Measurements from ENCODE around the gene BCL2.
"Not testable (repeated sequence)": the region's sequence is repeated elsewhere in the genome, so short reads cannot be mapped to it uniquely, and the experiment has no call there.

Gene BCL2

DNA sequence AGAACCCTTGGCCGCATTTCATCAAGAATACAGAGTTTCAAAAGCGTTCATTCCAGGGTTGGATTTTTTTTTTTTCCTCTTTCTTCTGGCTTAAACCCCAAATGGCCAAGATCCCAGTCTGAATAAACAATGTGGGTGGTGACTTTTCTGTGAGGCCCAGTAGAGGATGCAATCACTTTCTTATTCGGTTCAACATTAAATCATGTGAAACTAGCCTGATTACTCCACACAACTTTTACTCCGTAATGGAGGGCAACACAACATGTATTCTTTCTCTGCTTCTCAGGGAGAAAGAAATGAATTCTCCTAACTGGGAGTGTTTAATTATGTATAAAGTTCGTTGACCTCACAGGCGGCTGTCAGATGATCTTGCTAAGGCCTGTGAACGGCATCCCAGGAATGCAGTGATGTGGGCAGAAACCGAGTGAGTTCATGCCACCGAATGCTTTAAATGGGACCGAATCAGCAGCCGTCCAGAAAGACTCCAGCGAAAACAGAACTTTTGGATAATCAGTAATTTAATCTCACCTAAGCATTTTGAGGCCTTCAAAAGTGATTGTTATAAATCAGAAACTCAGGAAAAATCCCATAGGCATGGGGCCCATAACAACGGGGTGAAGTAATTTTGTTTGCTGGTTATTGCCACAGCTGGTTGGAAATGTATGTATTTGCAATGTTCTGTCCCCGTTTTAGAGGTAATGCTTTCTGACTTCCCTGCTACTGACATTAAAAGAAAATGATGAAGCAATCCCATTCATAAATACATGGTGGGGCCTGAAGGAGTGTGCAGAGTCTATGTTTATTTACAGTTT is 81.5 kb downstream of the BCL2 start:
- peaks cover 2% of the 10 kb centered on the region for H3K27me3 Mint-ChIP-seq (ENCODE audit: low read depth, poor library complexity)
- H3K36me3 Mint-ChIP-seq (ENCODE audit: low read depth): peaks cover 35% of the 10 kb centered on the region
- peak overlapping the region; percentile 93 for H3K27ac Mint-ChIP-seq
- H3K4me3 Mint-ChIP-seq: peak overlapping the region; percentile 23
- peaks cover 16% of the 10 kb centered on the region for H3K9me3 Mint-ChIP-seq
- peaks cover 53% of the 10 kb centered on the region for H3K4me1 Mint-ChIP-seq
- TF ChIP-seq, protein P1, sequence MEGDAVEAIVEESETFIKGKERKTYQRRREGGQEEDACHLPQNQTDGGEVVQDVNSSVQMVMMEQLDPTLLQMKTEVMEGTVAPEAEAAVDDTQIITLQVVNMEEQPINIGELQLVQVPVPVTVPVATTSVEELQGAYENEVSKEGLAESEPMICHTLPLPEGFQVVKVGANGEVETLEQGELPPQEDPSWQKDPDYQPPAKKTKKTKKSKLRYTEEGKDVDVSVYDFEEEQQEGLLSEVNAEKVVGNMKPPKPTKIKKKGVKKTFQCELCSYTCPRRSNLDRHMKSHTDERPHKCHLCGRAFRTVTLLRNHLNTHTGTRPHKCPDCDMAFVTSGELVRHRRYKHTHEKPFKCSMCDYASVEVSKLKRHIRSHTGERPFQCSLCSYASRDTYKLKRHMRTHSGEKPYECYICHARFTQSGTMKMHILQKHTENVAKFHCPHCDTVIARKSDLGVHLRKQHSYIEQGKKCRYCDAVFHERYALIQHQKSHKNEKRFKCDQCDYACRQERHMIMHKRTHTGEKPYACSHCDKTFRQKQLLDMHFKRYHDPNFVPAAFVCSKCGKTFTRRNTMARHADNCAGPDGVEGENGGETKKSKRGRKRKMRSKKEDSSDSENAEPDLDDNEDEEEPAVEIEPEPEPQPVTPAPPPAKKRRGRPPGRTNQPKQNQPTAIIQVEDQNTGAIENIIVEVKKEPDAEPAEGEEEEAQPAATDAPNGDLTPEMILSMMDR (IDR thresholded peaks at IDR 0.05): no peak
- DNase-seq: peak; percentile 54

DNA sequence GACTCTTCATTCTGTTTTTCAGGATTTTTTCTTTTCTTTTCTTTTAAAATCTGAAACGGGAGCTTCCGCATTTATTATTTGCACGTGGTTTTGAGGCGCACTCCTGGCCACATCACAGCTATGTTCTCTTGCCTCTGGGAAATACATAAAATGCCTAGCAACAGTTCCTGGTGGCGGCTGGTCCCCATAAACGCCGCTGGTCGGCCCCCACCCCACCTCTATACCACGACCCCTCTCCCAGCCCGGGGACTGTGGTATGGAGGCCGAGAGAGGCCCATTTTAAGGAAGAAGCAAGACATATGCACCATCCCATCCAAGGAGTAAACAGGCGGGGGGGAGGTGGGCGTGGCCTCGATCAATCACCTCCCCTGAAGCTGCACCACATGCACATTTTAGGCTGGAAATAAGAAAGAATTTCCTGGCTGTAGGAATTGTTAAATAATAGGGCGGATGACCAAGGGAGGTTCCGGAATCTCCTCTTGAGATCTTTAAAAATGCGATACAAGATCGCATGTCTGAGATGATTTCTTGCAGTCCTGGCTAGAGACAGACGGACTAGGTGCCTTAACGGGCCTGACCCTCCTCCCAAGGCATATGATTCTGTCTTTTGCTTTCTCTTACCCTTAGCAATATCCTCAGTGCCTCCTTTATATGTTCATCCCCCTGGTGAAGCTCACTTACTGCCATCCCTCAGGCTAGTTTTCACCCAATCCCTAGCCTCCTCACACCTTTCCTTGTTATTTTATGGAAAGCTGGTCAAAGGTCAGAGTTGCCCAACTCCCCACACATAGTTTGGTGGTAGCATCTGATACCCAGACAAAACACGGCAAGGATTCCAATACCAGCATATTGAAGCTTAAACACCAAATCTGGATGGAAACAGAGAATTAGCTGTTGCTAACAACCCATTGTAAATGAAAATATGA is 82.4 kb downstream of the BCL2 start:
- peaks cover 47% of the 10 kb centered on the region for H3K4me1 Mint-ChIP-seq
- peaks cover 35% of the 10 kb centered on the region for H3K36me3 Mint-ChIP-seq (ENCODE audit: low read depth)
- no peak for DNase-seq
- H3K27ac Mint-ChIP-seq: peak overlapping the region; percentile 93
- H3K4me3 Mint-ChIP-seq: no peak overlapping the region
- TF ChIP-seq, protein P1 (IDR thresholded peaks at IDR 0.05): no peak
- H3K27me3 Mint-ChIP-seq (ENCODE audit: low read depth, poor library complexity): peaks cover 2% of the 10 kb centered on the region
- peaks cover 16% of the 10 kb centered on the region for H3K9me3 Mint-ChIP-seq

DNA sequence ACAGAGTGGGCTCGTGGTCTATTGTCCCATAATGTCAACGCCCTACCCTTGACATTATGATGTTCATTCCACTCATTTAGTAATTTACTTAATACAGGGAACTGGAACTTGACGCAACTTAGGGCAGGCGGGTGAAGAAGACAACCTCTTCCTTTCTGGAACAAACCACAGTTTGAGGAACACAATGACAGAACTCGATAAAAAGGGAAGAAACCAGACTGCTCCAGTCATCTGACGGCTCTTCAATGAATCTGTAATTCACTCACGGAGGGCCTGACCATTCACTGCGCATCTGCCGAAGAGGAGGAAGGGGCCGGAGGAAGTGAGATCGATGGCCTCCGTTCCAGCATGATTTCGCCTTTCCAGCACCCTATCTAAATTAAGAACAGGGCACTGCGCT is 83.2 kb downstream of the BCL2 start:
- H3K36me3 Mint-ChIP-seq (ENCODE audit: low read depth): peaks cover 28% of the 10 kb centered on the region
- no peak overlapping the region for H3K27ac Mint-ChIP-seq
- no peak for DNase-seq
- no peak overlapping the region for H3K4me3 Mint-ChIP-seq
- peaks cover 16% of the 10 kb centered on the region for H3K9me3 Mint-ChIP-seq
- H3K27me3 Mint-ChIP-seq (ENCODE audit: low read depth, poor library complexity): peaks cover 2% of the 10 kb centered on the region
- TF ChIP-seq, protein P1 (IDR thresholded peaks at IDR 0.05): no peak
- H3K4me1 Mint-ChIP-seq: peaks cover 39% of the 10 kb centered on the region

DNA sequence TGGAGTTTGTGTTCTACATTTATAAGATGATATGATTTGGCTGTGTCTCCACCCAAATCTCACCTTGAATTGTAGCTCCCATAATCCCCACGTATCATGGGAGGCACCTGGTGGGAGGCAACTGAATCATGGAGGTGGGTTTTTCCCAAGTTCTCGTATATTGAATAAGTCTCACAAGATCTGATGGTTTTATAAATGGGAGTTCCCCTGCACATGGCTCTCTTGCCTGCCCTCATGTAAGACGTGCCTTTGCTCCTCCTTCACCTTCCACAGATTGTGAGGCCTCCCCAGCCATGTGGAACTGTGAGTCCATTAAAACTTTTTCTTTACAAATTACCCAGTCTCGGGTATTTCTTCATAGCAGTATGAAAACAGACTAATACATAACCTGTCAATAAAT is 83.6 kb downstream of the BCL2 start:
- Mint-ChIP-seq H3K36me3 (ENCODE audit: low read depth) (peaks cover 28% of the 10 kb centered on the region), H3K9me3 (peaks cover 16% of the 10 kb centered on the region), H3K4me1 (peaks cover 37% of the 10 kb centered on the region)
- not testable (repeated sequence) for DNase-seq; H3K27ac Mint-ChIP-seq; H3K27me3 Mint-ChIP-seq (ENCODE audit: low read depth, poor library complexity); H3K4me3 Mint-ChIP-seq

DNA sequence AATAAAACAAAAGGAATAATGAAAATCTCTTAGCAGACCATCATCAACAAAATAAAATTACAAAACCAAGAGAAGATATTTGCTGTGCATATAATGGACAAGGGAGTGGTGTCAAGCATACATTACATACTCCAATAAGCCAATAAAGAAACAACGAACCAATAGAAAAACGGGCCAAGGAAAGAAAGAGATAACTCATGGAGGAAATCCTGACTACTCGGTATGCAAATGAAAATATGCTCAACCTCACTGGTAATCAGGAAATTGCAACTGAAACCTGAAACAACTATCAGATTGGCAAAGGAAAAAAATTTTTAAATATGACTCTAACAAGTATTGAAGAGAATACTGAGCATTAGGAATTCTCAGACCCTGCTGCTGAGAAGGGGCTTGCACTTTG is 84.7 kb downstream of the BCL2 start:
- Mint-ChIP-seq H3K9me3 (peaks cover 16% of the 10 kb centered on the region), H3K4me3 (no peak overlapping the region), H3K4me1 (peaks cover 33% of the 10 kb centered on the region), H3K27me3 (ENCODE audit: low read depth, poor library complexity) (peaks cover 2% of the 10 kb centered on the region), H3K27ac (no peak overlapping the region), H3K36me3 (ENCODE audit: low read depth) (peaks cover 28% of the 10 kb centered on the region)
- TF ChIP-seq, protein P1 (IDR thresholded peaks at IDR 0.05): no peak
- DNase-seq: no peak

DNA sequence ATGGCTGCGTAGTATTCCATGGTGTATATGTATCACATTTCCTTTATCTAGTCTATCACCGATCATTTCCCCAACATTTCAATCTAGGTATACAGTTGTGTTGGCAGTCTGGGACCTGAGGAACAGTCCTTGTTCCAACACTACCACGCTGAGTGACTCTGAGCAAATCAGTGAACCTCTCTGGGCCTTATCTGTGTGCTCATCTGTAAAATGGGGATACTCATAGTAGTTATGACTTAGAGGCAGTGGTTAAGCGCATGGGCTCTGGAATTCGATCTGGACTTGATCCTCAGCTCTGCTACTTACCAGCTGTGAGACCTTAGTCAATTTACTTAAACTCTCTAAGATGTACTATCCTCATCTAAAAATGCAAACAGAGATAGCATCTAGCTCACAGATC is 85.1 kb downstream of the BCL2 start:
- TF ChIP-seq, protein P1 (IDR thresholded peaks at IDR 0.05): no peak
- H3K27me3 Mint-ChIP-seq (ENCODE audit: low read depth, poor library complexity): peaks cover 2% of the 10 kb centered on the region
- peaks cover 32% of the 10 kb centered on the region for H3K36me3 Mint-ChIP-seq (ENCODE audit: low read depth)
- DNase-seq: no peak
- no peak overlapping the region for H3K4me3 Mint-ChIP-seq
- peaks cover 33% of the 10 kb centered on the region for H3K4me1 Mint-ChIP-seq
- peaks cover 20% of the 10 kb centered on the region for H3K9me3 Mint-ChIP-seq
- no peak overlapping the region for H3K27ac Mint-ChIP-seq

Measured in nephron progenitor cell (in vitro differentiated cells).